ENCODE measurements around the gene SLC7A5. TPM values are rescaled to one million over a fixed set of nuclear protein-coding genes. Genes with fewer than 3 reads are reported as not detected.
A peak's percentile ranks its signal among the peaks of the same experiment; 100 is the strongest.

SLC7A5 gene
- polyA plus RNA-seq, 2 of the 4 experiments (the other 2 are of a cell fraction), result 265 to 972 TPM

DNA sequence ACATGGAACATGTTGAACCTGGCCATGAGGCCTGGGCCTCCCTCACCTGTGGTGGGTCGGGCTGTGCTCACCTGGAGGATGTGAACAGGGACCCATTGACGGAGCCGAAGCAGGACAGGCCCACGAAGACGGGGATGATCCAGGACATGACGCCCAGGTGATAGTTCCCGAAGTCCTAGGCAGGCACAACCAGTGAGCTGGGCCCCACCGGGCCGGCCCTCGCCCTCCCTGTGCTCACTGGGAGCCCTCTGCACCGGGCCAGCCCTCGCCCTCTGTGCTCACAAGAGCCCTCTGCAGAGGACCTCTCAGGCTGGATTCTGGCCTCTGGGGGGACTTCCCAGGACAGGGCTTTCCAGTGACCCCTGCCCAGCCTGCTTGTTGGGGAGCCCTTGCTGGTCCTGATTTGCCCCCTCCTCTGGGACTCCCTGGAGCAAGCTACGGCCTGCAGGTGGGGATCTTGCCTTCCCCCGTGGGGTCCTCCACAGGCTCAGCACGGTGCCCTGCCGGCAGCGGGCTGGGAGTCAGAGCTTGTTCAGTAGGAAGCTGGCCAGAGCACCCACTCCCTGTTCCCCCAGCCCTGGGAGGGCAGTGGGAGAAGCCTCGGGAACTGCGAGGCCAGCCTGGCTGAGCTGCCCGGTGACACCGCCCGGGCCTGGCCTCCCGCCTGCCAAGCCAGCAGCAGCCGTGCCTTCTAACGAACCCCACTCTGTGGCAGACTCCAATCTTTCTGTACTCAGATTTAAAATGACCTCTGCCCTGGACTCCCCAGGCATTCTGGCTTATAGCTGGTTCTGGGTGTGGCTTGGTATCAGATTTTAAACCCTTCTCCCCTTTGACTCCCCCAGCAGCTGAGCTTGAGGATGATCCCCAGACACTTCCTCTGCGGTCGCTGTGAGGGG is 30.4 kb downstream of the SLC7A5 start:
- Histone ChIP-seq H3K27ac (peak overlapping the region; percentile 97 to 99), H3K9me3 (no peaks in the 10 kb centered on the region), H3K4me1 (peaks cover 100% of the 10 kb centered on the region), H3K4me2 (peak overlapping the region; percentile 79), H3K4me3 (no peak overlapping the region)
- DNase-seq (ENCODE audit: low read depth in 1 of 2, low spot score in 1 of 2), result no peak
- 64% methylated on average over 18 of the region's 27 CpGs for WGBS (ENCODE audit: missing lambda C conversion rate)
- peak in 1 of 2 experiments; percentile 3; a peak in 3 of 6 replicates for ATAC-seq
- ChIA-PET POLR2A (interaction anchor here (0.7 to 1.2 kb wide), 3 partner anchors 11 to 49 kb away, joined by 3 to 10 read pairs (median 3); partner anchors contain the start of gene SLC7A5), CTCF (interaction anchor here (1.1 to 30.2 kb wide), 7 partner anchors 10 to 62 kb away, joined by 3 to 417 read pairs (median 18); partner anchors contain the start of gene SLC7A5)
- FAIRE-seq, result no peak
- TF ChIP-seq POLR2AphosphoS2 (conservative IDR thresholded peaks at IDR 0.05; ENCODE audit: low read length) (peak; percentile 74; the same call in 1 of the 2 replicates), HOXA7 (CRISPR knock-in tag; IDR thresholded peaks at IDR 0.05) (peak; percentile 58; the same call in 1 of the 2 replicates), JUN (IDR thresholded peaks at IDR 0.05) (peak in 1 of 2 experiments; percentile 57; a peak in 4 of 5 replicates), ZC3H11A (IDR thresholded peaks at IDR 0.05) (no peak), FOSB (CRISPR knock-in tag; IDR thresholded peaks at IDR 0.05) (0 out of 2 replicates have a peak, but pooled peaks have one; percentile 14), RNF2 (IDR thresholded peaks at IDR 0.05; ENCODE audit: borderline replicate concordance, low read depth) (no peak), RARB (CRISPR knock-in tag; IDR thresholded peaks at IDR 0.05) (0 out of 2 replicates have a peak, but pooled peaks have one; percentile 50), RAD21 (conservative IDR thresholded peaks at IDR 0.05 in 1 of 2, IDR thresholded peaks at IDR 0.05 in 1 of 2) (no peak), ZNF302 (CRISPR knock-in tag; IDR thresholded peaks at IDR 0.05) (no peak), TP53 (CRISPR knock-in tag; IDR thresholded peaks at IDR 0.05) (no peak; the same call in none of the 2 replicates), HOXB5 (CRISPR knock-in tag; IDR thresholded peaks at IDR 0.05) (no peak)
- TF ChIP-seq, protein P1, sequence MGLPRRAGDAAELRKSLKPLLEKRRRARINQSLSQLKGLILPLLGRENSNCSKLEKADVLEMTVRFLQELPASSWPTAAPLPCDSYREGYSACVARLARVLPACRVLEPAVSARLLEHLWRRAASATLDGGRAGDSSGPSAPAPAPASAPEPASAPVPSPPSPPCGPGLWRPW (IDR thresholded peaks at IDR 0.05), result no peak
- TF ChIP-seq, protein P2, sequence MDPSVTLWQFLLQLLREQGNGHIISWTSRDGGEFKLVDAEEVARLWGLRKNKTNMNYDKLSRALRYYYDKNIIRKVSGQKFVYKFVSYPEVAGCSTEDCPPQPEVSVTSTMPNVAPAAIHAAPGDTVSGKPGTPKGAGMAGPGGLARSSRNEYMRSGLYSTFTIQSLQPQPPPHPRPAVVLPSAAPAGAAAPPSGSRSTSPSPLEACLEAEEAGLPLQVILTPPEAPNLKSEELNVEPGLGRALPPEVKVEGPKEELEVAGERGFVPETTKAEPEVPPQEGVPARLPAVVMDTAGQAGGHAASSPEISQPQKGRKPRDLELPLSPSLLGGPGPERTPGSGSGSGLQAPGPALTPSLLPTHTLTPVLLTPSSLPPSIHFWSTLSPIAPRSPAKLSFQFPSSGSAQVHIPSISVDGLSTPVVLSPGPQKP (IDR thresholded peaks at IDR 0.05; ENCODE audit: low read depth, low read length), result no peak

DNA sequence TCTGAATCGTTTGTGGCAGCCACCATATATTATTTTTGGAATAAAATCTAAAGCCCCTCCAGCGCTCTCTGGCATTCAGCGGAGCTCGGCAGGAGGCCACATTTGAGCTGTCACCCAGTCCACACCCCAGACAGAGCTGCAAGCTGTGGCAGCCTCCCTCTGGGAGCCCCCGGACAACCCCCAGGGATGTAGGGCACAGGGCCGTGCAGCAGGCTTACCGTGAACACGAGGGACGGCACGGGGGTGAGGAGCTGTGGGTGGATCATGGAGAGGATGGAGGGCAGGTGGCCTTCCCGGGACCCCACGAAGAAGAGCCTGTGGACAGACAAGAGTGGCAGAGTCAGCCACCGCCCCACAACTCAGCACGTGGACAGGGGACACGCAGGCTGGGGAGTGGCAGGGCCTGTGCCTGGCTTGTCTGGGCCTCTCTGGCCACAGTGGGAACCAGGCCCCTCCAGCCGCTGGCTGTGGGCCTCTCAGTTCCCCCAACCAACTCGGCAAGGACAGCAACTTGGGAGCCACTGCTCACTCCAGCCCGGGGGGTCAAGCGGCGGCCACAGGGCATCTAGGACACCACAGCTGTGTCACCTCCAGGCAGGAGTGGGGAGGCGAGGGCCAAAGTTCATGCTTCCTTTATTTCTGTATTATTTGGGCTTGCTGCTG is 31.5 kb downstream of the SLC7A5 start:
- peak overlapping the region; percentile 97 to 99 for H3K27ac ChIP-seq
- FAIRE-seq, result no peak
- ATAC-seq, result no peak
- peak overlapping the region; percentile 79 for H3K4me2 ChIP-seq
- ChIA-PET POLR2A (interaction anchor here (0.7 kb wide), 1 partner anchor 13 kb away, joined by 10 read pairs; no protein-coding TSS in a partner anchor), CTCF (interaction anchor here (0.9 to 30.2 kb wide), 8 partner anchors 9 to 61 kb away, joined by 3 to 417 read pairs (median 6); partner anchors contain the start of gene SLC7A5)
- no peak overlapping the region for H3K4me3 ChIP-seq
- WGBS (ENCODE audit: missing lambda C conversion rate), result 72% methylated on average over 19 of the region's 21 CpGs
- TF ChIP-seq ZFP36 (IDR thresholded peaks at IDR 0.05; ENCODE audit: borderline replicate concordance, partially characterized antibody) (no peak), TFCP2L1 (CRISPR knock-in tag; IDR thresholded peaks at IDR 0.05) (peak; percentile 90), JUN (IDR thresholded peaks at IDR 0.05) (peak in 1 of 2 experiments; percentile 9; a peak in 2 of 5 replicates), EHF (CRISPR knock-in tag; IDR thresholded peaks at IDR 0.05) (peak; percentile 34; the same call in 1 of the 2 replicates), HOXA7 (CRISPR knock-in tag; IDR thresholded peaks at IDR 0.05) (peak; percentile 79), GATA3 (IDR thresholded peaks at IDR 0.05; ENCODE audit: borderline replicate concordance) (no peak), FOSB (CRISPR knock-in tag; IDR thresholded peaks at IDR 0.05) (peak; percentile 64), ESRRA (IDR thresholded peaks at IDR 0.05; ENCODE audit: borderline replicate concordance, low read length) (no peak), POLR2AphosphoS2 (conservative IDR thresholded peaks at IDR 0.05; ENCODE audit: low read length) (peak; percentile 80; the same call in 1 of the 2 replicates), TP53 (CRISPR knock-in tag; IDR thresholded peaks at IDR 0.05) (peak; percentile 44; the same call in 1 of the 2 replicates)
- TF ChIP-seq, protein P3, sequence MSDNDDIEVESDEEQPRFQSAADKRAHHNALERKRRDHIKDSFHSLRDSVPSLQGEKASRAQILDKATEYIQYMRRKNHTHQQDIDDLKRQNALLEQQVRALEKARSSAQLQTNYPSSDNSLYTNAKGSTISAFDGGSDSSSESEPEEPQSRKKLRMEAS (IDR thresholded peaks at IDR 0.05), result 0 out of 2 replicates have a peak, but pooled peaks have one; percentile 13
- TF ChIP-seq, protein P4, sequence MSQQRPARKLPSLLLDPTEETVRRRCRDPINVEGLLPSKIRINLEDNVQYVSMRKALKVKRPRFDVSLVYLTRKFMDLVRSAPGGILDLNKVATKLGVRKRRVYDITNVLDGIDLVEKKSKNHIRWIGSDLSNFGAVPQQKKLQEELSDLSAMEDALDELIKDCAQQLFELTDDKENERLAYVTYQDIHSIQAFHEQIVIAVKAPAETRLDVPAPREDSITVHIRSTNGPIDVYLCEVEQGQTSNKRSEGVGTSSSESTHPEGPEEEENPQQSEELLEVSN (IDR thresholded peaks at IDR 0.05; ENCODE audit: borderline replicate concordance, low read depth), result 0 out of 2 replicates have a peak, but pooled peaks have one; percentile 28
- H3K4me1 ChIP-seq, result peaks cover 100% of the 10 kb centered on the region
- H3K9me3 ChIP-seq, result no peaks in the 10 kb centered on the region
- no peak for DNase-seq (ENCODE audit: low read depth in 1 of 2, low spot score in 1 of 2)

Measured in A549 (cell line).